Activated T-helper 17 cell treated with anti-CD3 and anti-CD28 coated beads, Interleukin-2, amount 50 U/mL, for 72 hours (primary cell): ENCODE results near the gene AFAP1. TPM values are rescaled to one million over a fixed set of nuclear protein-coding genes. Genes with fewer than 3 reads are reported as not detected.

Source experiments
- ATAC-seq: fragments of 150-1000 bp; cut with Tn5 transposase; replicated peaks from 2 replicates; pipeline ENCODE4 v1.10.0; 2021; ENCODE audit warnings: mild to moderate bottlenecking, moderate library complexity
- H3K27ac Mint-ChIP-seq: one replicate; pipeline ENCODE4 v1.8.0; 2022; ENCODE audit warnings: mixed read lengths
- H3K27me3 Mint-ChIP-seq: one replicate; pipeline ENCODE4 v1.8.0; 2022; ENCODE audit warnings: mixed read lengths
- H3K36me3 Mint-ChIP-seq: one replicate; pipeline ENCODE4 v1.8.0; 2022; ENCODE audit warnings: low read depth, mild to moderate bottlenecking, mixed read lengths
- H3K4me1 Mint-ChIP-seq: one replicate; pipeline ENCODE4 v1.8.0; 2022; ENCODE audit warnings: mixed read lengths
- H3K4me3 Mint-ChIP-seq: one replicate; pipeline ENCODE4 v1.8.0; 2022; ENCODE audit warnings: mild to moderate bottlenecking, mixed read lengths
- H3K9me3 Mint-ChIP-seq: one replicate; pipeline ENCODE4 v1.8.0; 2022; ENCODE audit warnings: mixed read lengths
- total RNA-seq, 2 donors: library from RNA; stranded (reverse); gene quantifications; one replicate each; pipeline ENCODE4 v1.2.3, GENCODE V29; 2022

The AFAP1 gene
- total RNA-seq, 2 donors from 2014 or later = 20.1 to 29.8 TPM

DNA sequence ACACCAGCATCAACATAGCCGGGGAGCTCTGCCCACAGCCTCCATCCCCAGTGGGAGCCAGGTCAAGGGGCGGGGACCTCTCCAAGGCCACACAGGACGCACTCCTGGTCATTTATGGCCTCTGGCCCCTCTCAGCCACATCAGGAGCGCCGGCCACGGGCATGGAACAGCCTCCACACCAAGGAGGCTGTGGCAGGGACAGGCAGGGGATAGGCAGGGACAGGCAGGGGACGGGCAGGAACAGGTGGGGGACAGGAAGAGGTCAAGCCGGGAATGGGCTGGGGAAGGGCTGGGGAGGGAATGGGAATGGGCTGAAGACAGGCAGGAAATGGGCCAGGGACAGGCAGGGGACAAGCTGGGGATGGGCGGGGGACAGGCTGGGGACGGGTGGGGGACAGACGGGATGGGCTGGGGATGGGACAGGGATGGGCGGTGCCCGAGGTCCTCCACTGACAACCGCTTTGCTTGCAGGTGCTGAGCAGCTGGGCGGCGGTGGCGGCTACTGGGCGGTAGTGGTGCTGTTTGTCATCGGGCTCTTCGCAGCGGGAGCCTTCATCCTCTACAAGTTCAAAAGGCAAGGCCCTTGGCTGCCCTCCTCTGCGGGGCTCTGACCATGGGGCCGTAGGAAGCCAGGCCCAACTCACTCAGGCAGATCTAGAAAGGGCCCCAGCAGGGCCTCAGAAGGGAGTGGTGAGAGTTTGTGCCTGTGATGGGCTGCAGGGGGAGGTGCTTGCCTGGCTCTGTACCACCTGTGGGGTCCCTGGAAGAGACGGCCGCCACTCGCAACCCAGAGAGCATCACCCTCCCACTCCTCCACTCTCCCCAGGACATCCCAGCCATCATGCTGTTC lies 205.6 kb downstream of the AFAP1 start:
- H3K36me3 Mint-ChIP-seq = no peaks in the 10 kb centered on the region
- no peaks in the 10 kb centered on the region for H3K9me3 Mint-ChIP-seq
- H3K27me3 Mint-ChIP-seq = no peaks in the 10 kb centered on the region
- no peak for ATAC-seq
- H3K4me1 Mint-ChIP-seq = no peaks in the 10 kb centered on the region
- no peak overlapping the region for H3K27ac Mint-ChIP-seq
- H3K4me3 Mint-ChIP-seq = no peak overlapping the region

DNA sequence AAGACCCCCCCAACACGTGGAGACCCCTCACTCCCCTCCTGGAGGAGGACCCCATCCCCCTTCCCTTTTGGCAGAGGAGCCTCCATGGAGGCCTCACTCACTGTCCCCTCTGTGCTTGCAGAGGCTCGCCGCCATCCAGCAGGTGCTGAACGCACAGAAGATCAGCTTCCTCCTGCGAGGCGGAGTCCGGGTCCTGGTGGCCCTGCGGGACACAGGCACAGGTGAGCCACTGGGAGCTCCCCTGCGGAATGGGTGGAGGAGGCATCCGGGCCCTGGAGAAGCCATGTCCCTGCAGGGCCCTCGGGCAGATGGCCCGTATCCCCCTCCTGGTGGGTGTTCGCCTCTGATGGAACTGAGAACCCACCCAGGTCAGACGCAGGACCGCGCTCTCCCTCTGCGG lies 206.5 kb downstream of the AFAP1 start:
- Mint-ChIP-seq H3K4me3 (no peak overlapping the region), H3K4me1 (no peaks in the 10 kb centered on the region), H3K9me3 (no peaks in the 10 kb centered on the region), H3K27ac (no peak overlapping the region), H3K36me3 (no peaks in the 10 kb centered on the region), H3K27me3 (no peaks in the 10 kb centered on the region)
- ATAC-seq = no peak

DNA sequence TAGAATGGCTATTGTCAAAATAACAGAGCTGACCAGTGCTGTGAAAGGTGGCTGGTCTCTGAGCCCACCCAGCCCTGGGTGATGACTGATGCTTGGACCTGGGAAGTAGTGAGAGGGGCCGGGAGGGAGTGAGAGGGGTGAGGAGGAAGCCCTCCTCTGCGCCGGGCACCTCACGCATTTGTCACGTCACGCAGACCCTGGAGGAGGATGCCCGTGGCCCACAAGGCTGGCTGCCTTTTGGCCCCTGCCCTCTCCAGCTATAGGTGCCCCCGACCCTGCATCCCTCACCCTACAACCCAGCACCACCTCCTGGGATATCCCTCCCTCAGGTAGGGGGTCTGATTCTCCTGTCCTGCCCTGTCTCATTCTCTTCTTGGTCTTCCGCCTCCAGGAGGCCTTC lies 207.4 kb downstream of the AFAP1 start:
- H3K4me3 Mint-ChIP-seq = no peak overlapping the region
- no peaks in the 10 kb centered on the region for H3K27me3 Mint-ChIP-seq
- no peak overlapping the region for H3K27ac Mint-ChIP-seq
- no peaks in the 10 kb centered on the region for H3K9me3 Mint-ChIP-seq
- no peaks in the 10 kb centered on the region for H3K4me1 Mint-ChIP-seq
- no peak for ATAC-seq
- no peaks in the 10 kb centered on the region for H3K36me3 Mint-ChIP-seq

DNA sequence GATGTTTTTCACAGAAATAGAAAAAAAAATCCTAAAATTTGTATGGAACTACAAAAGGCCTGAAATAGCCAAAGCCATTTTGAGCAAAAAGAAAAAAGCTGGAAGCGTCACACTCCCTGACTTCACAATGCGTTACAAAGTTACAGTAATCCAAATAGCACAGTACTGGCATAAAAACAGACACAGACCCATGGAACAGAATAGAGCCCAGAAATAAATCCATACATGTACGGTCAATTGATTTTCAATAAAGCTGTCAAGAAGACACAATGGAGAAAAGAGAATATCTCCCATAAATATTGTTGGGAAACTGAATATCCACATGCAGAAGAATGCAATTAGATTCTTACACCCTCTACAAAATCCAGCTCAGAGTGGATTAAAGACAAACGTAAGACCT lies 208.2 kb downstream of the AFAP1 start:
- H3K4me3 Mint-ChIP-seq = no peak overlapping the region
- no peak overlapping the region for H3K27ac Mint-ChIP-seq
- no peaks in the 10 kb centered on the region for H3K4me1 Mint-ChIP-seq
- H3K36me3 Mint-ChIP-seq = no peaks in the 10 kb centered on the region
- H3K27me3 Mint-ChIP-seq = no peaks in the 10 kb centered on the region
- no peak for ATAC-seq
- H3K9me3 Mint-ChIP-seq = no peaks in the 10 kb centered on the region

DNA sequence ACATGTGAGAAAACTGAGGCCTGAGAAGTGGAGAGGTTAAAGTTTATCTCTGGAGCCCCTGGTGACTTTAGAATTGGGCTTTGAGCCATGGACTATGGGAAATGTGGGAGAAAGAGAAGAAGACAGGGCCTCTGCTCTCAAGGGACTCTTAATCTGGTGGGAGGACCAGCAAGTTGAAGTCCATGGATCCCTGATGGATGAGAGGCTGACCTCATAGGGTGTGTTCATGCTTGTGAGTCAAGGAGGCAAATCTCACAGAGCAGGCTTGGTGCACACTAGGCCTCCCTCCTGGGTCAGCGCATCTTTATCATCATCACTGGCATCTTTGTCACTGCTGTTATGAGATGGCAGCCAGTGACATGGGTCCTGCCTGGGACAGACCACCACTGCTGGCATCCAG lies 211.9 kb downstream of the AFAP1 start:
- H3K27me3 Mint-ChIP-seq = no peaks in the 10 kb centered on the region
- ATAC-seq = no peak
- no peaks in the 10 kb centered on the region for H3K4me1 Mint-ChIP-seq
- peaks cover 9% of the 10 kb centered on the region for H3K9me3 Mint-ChIP-seq
- no peak overlapping the region for H3K4me3 Mint-ChIP-seq
- no peak overlapping the region for H3K27ac Mint-ChIP-seq
- no peaks in the 10 kb centered on the region for H3K36me3 Mint-ChIP-seq

DNA sequence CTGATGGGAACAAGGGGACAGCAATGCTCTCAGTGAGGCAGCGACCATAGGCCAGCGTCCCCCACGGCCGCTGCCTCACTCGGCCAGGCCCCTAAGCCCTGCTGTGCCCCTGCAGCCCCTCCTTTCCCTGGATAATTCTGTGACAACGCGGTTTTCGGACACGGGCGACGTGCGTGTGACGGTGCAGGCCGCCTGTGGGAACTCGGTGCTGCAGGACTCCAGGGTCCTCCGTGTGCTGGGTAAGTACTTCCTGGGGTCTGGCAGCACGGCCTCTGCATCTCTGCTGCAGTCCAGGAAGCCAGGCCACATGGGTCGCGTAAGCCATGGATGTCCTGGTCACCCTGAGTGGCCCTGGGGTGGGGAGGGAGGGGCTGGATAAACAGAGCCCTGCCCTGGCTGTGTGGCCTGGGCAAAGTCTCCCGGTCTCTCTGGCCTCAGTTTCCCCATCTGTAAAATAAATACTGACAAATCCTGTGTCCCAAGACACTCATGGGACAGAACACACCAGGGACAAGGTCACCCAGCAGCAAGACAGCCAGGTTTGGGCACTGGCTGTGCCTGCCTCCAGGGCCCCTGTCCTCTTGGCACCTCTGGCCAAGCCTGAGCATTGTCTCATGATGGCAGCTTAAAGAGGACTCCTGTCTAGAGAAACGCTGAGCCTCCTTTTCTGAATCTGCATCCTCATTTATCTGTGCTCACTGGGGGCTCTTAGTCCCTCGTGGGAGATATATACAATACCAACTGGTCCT lies 212.8 kb downstream of the AFAP1 start:
- H3K4me3 Mint-ChIP-seq = no peak overlapping the region
- ATAC-seq = no peak
- H3K4me1 Mint-ChIP-seq = peaks cover 4% of the 10 kb centered on the region
- H3K27me3 Mint-ChIP-seq = peaks cover 3% of the 10 kb centered on the region
- H3K27ac Mint-ChIP-seq = no peak overlapping the region
- H3K36me3 Mint-ChIP-seq = no peaks in the 10 kb centered on the region
- H3K9me3 Mint-ChIP-seq = peaks cover 9% of the 10 kb centered on the region

DNA sequence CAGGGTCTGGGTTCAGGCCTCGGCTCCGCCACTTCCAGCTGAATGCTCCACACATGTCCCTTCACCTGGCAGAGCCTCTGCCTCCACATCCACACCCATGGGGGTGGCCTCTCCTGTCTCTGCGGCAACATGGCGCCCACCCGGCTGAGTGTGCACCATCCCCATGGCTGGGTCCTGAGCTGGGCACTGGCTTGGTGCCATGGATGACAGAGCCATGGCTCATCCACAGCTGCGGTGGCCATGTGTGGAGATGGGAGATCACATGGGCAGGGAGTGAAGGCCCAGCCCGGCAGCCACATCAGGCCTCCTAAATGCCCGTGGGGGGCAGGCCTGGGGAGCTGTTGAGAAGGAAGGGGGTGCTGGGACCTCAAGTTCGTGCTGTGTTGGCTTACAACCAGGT lies 213.7 kb downstream of the AFAP1 start:
- no peak for ATAC-seq
- no peak overlapping the region for H3K27ac Mint-ChIP-seq
- peaks cover 3% of the 10 kb centered on the region for H3K27me3 Mint-ChIP-seq
- peaks cover 4% of the 10 kb centered on the region for H3K4me1 Mint-ChIP-seq
- H3K36me3 Mint-ChIP-seq = no peaks in the 10 kb centered on the region
- no peak overlapping the region for H3K4me3 Mint-ChIP-seq
- peaks cover 9% of the 10 kb centered on the region for H3K9me3 Mint-ChIP-seq

DNA sequence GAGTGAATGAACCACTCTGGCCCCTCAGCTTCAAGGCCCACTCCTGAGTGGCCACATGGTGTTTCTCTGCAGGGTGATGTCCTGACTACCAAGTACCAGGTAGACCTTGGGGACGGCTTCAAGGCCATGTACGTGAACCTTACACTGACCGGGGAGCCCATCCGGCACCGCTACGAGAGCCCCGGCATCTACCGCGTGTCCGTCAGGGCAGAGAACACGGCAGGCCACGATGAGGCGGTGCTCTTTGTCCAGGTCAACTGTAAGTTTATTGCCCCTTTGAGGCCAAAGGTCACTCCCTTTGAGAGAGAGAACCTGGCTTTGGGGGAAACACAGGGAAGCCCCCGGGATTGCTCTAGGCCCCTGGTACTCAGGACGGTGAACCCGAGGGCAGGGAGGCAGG lies 216.0 kb downstream of the AFAP1 start:
- ATAC-seq = no peak
- H3K36me3 Mint-ChIP-seq = no peaks in the 10 kb centered on the region
- H3K27me3 Mint-ChIP-seq = peaks cover 13% of the 10 kb centered on the region
- H3K27ac Mint-ChIP-seq = no peak overlapping the region
- peaks cover 9% of the 10 kb centered on the region for H3K9me3 Mint-ChIP-seq
- no peak overlapping the region for H3K4me3 Mint-ChIP-seq
- H3K4me1 Mint-ChIP-seq = peaks cover 7% of the 10 kb centered on the region

DNA sequence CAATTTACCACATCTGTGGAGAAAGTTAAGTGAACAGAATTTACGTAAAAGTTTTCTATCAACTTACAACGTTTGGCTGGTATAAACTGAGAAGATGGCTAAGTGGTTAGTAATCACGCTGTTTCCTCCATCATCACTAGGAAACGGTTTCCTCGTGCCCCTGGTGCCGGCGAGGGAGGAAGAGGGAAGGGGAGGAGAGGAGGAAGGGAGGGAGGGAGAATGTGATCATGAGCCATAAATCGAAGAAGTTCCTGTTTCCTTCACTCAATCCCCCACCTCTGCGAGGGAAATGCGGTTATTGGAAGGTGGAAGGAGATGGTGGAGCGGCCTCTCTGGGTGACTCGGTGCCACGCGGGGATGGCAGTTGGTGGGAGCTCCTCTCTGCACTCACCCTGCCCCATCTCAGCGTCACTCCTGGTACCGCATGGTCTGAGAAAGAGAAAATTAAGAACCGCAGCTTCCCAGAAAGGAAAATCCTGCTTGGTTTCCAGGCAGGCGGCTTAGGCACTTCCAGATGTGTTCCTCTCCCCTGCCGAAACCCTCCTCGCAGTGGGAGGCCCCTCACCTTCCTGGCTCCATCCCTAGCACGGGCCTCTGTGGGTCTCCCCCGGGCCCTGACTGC lies 216.8 kb downstream of the AFAP1 start:
- no peak overlapping the region for H3K4me3 Mint-ChIP-seq
- H3K27ac Mint-ChIP-seq = no peak overlapping the region
- no peaks in the 10 kb centered on the region for H3K36me3 Mint-ChIP-seq
- no peak for ATAC-seq
- peaks cover 16% of the 10 kb centered on the region for H3K27me3 Mint-ChIP-seq
- peaks cover 9% of the 10 kb centered on the region for H3K9me3 Mint-ChIP-seq
- peaks cover 7% of the 10 kb centered on the region for H3K4me1 Mint-ChIP-seq

DNA sequence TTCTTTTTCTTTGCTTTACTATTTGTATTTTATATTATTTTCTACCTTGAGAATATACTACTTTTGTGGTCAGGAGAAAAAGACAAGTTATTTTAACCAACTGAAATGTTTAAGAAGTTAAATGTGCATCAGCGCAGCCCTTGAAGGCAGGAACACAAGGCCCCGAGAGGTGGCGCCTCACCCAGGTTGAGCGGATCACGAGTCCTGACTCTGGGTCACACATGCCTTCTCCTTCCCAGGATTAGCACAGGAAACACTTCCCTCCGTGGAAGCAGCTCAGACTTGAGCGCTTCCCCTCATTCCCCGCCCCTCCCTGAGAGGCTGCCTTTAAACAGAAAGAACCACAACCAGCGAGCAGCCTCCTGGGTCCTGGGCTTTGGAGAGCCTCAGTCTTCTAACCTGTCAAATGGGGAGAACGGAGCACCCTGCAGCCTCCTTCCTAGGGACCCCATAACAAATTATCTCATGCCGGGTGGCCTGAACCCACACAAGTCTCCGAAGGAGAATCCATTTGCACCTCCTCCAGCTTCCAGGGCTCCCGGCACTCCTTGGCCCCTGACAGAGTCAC lies 217.6 kb downstream of the AFAP1 start:
- no peaks in the 10 kb centered on the region for H3K36me3 Mint-ChIP-seq
- peaks cover 7% of the 10 kb centered on the region for H3K4me1 Mint-ChIP-seq
- peaks cover 9% of the 10 kb centered on the region for H3K9me3 Mint-ChIP-seq
- no peak overlapping the region for H3K27ac Mint-ChIP-seq
- no peak overlapping the region for H3K4me3 Mint-ChIP-seq
- ATAC-seq = no peak
- peaks cover 19% of the 10 kb centered on the region for H3K27me3 Mint-ChIP-seq

DNA sequence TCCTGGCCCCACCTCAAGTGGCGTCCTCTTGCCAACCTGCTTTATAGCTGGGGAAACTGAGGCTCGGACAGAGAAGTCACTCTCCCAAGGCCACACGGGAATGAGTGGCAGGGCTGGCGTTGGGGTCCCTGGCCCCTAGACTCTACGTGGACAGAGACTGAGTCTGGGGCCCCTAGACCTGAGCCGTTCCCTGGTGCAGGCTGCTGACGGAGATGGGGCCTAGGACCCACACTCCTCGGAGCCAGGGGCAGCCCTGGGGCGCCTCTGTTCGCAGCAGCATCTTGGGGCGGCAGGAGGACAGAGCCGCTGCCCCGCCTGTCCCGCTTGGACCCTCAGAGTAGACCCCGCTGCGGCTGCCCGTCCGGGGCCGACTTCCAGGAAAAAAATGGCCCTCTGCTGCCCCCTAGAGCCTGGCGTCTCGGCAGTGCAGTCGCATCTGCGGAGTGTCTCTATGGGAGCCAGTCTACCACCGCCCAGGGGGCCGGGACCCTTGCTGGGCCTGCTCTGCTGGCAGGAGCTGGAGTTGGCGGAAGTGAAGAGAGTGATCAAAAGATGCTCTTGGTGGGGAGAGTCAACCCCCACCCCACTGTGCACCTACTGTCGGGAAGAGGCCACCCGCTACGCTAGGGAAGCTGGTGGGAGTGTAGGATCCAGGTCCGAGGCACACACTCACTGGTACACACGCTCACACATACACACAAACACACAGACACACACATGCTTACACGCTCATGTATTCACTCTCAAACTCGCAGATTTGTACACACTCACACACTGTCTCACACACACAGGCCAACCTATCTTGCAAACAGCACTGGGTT lies 220.1 kb downstream of the AFAP1 start:
- Mint-ChIP-seq H3K27me3 (peaks cover 24% of the 10 kb centered on the region), H3K27ac (no peak overlapping the region), H3K9me3 (peaks cover 8% of the 10 kb centered on the region), H3K4me3 (no peak overlapping the region), H3K36me3 (no peaks in the 10 kb centered on the region), H3K4me1 (peaks cover 7% of the 10 kb centered on the region)
- ATAC-seq = peak; percentile 60

DNA sequence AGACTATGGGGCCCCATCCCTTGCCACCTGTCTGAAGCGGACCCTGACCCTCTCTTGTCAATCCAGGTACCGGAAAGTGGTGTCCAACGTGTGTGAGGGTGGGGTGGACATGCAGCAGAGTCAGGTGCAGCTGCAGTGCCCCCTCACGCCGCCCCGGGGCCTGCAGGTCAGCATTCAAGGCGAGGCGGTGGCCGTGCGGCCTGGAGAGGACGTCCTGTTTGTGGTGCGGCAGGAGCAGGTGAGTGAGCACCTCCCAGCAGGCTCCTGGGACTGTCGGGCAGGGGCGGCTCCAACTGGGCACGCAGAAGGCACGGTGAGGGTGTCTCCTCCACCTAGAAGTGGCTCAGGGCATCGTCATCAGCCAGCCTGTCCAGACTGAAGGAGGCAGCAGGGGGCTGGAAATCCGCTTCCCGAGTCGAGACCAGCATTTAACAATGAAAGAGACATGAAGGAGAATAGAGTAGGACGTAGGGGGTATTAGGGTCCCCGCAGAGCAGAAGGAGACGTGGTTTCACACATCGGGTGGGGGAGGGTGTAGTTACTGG lies 221.6 kb downstream of the AFAP1 start:
- Mint-ChIP-seq H3K27ac (no peak overlapping the region), H3K36me3 (no peaks in the 10 kb centered on the region), H3K9me3 (no peaks in the 10 kb centered on the region), H3K4me3 (no peak overlapping the region), H3K27me3 (peaks cover 24% of the 10 kb centered on the region), H3K4me1 (peaks cover 7% of the 10 kb centered on the region)
- ATAC-seq = no peak

DNA sequence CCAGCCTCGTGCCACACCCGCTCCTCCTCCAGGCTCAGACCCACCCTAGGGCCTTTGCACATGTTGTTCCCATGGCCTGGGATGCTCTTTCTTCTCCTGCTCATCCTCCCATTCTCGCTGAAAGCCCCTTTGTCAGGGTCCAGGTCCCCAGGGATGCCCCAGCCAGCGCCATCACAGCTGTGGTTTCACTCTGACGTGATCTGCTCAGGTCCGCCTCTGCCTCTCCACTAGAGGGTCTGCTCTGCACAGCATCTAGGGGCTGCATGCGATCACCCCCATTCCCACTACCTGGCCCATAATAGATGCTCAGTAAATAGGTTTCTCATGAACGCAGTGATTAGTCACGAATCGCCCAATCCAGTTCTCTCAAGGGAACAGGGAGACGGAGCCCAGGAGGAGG lies 222.5 kb downstream of the AFAP1 start:
- H3K4me1 Mint-ChIP-seq = peaks cover 4% of the 10 kb centered on the region
- no peaks in the 10 kb centered on the region for H3K9me3 Mint-ChIP-seq
- no peaks in the 10 kb centered on the region for H3K36me3 Mint-ChIP-seq
- peaks cover 21% of the 10 kb centered on the region for H3K27me3 Mint-ChIP-seq
- H3K4me3 Mint-ChIP-seq = no peak overlapping the region
- no peak overlapping the region for H3K27ac Mint-ChIP-seq
- no peak for ATAC-seq
